ENCODE measurements around the gene CISTR.

DNA sequence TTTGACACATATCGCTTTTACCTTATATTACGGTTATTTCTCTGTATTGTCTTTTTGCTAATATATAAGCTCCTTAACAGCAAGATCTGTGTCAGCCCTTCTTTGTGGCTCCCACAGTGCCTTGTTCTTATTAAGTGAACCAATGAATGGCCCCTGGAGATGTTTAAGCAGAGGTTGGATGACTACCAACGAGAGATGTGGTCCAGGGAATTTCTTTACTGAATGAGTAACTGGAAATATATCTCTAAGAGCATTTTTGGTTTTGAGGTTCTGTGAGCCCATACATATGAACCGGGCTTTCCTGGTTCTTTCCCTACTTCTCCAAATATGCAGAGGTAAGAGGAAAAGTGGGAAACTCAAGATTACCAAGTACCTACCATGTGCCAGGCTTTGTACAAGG is 48.0 kb downstream of the CISTR start:
- TF ChIP-seq, protein P1, sequence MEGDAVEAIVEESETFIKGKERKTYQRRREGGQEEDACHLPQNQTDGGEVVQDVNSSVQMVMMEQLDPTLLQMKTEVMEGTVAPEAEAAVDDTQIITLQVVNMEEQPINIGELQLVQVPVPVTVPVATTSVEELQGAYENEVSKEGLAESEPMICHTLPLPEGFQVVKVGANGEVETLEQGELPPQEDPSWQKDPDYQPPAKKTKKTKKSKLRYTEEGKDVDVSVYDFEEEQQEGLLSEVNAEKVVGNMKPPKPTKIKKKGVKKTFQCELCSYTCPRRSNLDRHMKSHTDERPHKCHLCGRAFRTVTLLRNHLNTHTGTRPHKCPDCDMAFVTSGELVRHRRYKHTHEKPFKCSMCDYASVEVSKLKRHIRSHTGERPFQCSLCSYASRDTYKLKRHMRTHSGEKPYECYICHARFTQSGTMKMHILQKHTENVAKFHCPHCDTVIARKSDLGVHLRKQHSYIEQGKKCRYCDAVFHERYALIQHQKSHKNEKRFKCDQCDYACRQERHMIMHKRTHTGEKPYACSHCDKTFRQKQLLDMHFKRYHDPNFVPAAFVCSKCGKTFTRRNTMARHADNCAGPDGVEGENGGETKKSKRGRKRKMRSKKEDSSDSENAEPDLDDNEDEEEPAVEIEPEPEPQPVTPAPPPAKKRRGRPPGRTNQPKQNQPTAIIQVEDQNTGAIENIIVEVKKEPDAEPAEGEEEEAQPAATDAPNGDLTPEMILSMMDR (IDR thresholded peaks at IDR 0.05) = no peak
- no peak for TF ChIP-seq POLR2A (IDR thresholded peaks at IDR 0.05)

All from heart left ventricle (tissue), 13 donors.